Measurements from ENCODE around the gene ANAPC2.

DNA sequence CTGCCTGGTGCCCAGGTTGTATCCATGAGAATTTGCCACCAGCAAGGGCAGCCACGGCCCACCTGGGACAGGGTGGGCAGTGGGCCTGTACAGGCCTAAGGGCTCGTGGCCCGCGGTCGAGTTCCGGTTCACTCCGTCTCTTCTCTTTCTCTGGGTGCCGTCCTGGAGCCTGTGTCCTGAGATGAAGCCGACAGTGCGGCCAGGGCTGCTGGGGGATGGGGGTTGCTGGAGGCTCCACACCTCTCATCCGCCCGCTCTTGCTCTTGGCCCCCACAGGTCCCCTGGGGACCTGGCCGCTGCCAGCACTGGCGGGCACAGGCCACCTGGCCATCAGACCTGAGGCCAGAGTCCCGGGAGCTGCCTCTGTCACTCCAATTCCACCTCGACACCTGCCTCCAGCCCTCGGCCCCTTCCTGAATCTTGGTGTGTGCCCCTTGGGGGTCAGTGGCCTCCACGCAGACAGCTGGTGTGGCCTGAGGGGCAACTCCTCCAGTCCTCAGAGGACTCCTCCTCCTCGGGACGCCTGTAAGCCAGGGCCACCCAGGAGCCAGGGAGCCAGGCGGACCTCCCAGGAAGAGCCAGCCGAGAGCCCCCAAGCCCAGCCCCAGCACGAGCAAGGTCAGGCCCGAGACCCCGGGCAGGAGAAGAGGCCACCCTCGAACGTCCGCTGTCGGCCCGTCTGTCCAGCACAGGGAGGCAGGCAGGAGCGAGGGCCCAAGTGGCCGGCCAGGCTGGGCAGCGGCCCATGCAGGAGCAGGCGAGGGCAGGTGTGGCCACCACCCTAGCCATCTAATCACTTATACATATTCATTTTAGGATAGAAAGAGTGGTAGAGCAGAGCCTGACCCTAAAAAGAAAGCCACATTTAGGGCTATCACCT, 23.8 kb downstream of the ANAPC2 start:
- TF ChIP-seq CTCF (IDR thresholded peaks at IDR 0.05 in 4 of 5, conservative IDR thresholded peaks at IDR 0.05 in 1 of 5) (no peak), POLR2A (IDR thresholded peaks at IDR 0.05) (no peak)

Measured in gastrocnemius medialis (tissue), 4 donors.